T-helper 1 cell treated with Interleukin-12 subunit alpha and Interleukin-12 subunit beta and Interleukin-4 antibody, amounts not matched to agents 30 μg/mL and 1 μg/mL, for 36 hours (primary cell): Measurements from ENCODE around the gene ALDH3B2.
A peak's percentile ranks its signal among the peaks of the same experiment; 100 is the strongest.
"Not testable (repeated sequence)": the region's sequence is repeated elsewhere in the genome, so short reads cannot be mapped to it uniquely, and the experiment has no call there.

ENCODE experiments used
- H3K27ac Mint-ChIP-seq: one replicate; pipeline ENCODE4 v1.8.0; 2021; ENCODE audit warnings: mild to moderate bottlenecking, mixed read lengths
- H3K27me3 Mint-ChIP-seq: one replicate; pipeline ENCODE4 v1.8.0; 2021; ENCODE audit warnings: low read depth, mixed read lengths
- H3K36me3 Mint-ChIP-seq: one replicate; pipeline ENCODE4 v1.8.0; 2021; ENCODE audit warnings: low read depth, mixed read lengths
- H3K4me1 Mint-ChIP-seq: one replicate; pipeline ENCODE4 v1.8.0; 2021; ENCODE audit warnings: low read depth, mixed read lengths
- H3K4me3 Mint-ChIP-seq: one replicate; pipeline ENCODE4 v1.8.0; 2021; ENCODE audit warnings: mild to moderate bottlenecking, moderate library complexity, mixed read lengths
- H3K9me3 Mint-ChIP-seq: one replicate; pipeline ENCODE4 v1.8.0; 2021; ENCODE audit warnings: mixed read lengths

Gene ALDH3B2

DNA sequence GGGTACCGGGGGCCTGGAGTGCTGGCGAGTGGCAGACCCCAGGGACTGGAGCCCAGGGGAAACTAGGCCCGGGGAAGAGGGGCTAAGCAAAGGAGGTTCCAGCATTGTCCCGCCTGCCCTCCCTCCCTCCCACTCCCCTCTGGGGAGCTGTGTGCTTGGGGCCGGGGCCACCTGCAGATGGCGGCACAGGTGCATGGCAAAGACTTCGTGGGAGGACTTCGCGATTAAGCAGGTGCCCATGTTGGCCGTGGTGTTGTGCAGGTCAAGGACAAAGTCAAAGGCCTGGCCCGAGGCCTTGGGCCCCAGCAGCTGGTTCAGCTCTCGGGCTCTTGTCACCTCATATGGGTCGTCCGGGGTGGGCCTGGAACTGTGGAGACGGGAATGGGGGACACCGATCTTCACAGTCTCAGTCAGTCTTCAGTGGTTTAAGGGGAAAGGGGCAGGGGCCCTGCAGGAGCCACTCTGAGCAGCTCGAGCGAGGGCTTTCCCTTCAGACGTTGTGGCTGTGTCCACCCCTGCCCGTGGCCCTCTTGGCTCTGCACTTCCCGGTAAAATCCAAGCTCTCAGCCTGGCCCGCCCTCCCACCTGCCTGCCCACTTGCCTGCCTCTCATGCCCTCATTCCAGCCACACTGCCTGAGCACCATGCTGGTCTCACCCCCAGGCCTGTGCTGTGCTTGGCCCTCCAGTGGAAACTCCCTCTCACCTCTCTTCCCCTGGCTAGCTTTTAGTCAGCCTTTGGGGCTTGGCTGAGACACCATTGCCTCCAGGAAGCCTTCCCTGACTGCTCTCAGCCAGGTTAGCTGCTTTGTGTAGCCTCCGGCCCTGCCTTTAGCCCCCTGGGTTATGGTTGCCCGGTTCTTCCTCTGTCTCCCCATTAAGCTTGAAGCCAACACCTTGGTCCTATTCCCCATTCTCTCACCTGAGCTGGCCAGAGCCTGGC, 28.6 kb downstream of the ALDH3B2 start:
- Mint-ChIP-seq H3K4me3 (peak overlapping the region; percentile 34), H3K9me3 (no peaks in the 10 kb centered on the region), H3K36me3 (no peaks in the 10 kb centered on the region), H3K27me3 (peaks cover 11% of the 10 kb centered on the region), H3K27ac (peak overlapping the region; percentile 45), H3K4me1 (peaks cover 21% of the 10 kb centered on the region)

DNA sequence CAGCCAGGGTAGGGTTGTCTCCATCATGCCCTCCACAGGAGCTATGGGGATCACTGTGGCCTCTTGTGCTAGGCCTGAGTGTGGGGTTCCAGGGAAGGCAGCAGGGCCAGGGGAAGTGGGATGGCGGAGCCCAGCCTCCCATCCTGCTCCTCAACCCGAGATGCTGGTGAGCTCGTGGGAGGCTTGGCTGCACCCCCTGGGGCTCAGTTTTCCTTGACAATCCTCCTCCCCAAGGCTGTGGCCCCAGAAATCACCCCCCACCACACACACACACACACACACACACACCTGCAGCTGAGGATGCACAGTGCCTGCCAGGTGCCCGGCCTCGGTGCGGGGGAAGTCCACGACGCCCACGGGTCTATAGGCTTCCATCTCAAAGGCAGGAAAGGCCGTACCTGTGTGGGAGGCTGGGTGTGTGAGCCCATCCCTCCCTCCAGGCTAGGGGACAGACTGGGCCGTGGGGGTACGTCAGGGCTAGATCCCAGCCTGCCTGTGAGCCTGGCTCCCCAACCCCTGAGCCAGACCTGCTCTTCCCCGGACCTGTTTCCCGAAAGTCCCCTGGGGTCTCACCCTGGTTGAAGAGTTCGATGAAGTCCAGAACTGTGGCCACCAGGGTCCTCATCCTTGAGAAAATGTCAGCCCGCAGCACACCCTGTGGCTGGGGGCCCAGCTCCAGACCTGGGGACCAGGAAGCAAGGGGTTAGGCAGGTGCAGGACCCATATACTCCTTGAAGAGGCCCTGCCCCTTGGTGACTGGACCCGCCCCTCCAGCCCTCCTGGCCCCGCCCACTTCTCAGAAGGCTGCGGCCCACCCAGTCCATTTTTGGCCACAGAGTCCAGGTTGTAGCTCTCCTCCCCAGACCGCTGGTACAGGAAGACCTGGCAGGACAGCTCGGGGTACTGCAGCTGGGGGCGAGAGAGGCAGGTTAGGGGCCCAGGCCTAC, 29.7 kb downstream of the ALDH3B2 start:
- H3K4me1 Mint-ChIP-seq, result peaks cover 14% of the 10 kb centered on the region
- peaks cover 11% of the 10 kb centered on the region for H3K27me3 Mint-ChIP-seq
- no peak overlapping the region for H3K4me3 Mint-ChIP-seq
- H3K27ac Mint-ChIP-seq, result no peak overlapping the region
- no peaks in the 10 kb centered on the region for H3K36me3 Mint-ChIP-seq
- H3K9me3 Mint-ChIP-seq, result no peaks in the 10 kb centered on the region

DNA sequence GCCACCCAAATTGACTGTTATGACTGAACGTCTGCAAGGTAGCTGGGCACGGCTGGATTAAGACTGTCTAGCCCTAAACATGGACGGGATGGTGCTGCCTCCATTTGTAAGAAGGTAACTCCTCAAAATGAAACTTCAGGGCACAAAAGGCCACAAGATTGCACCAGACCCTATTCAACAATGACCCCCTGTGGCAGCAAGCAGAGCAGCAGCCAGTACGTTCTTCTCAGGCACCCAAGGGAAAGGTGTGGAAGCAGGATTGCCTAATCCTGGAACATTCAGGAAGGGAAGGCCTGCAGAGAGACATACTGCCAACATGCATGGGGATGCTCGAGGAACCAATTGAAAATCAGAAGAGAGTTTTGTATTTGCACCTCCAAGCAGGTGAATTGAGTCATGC, 30.4 kb downstream of the ALDH3B2 start:
- Mint-ChIP-seq H3K36me3 (no peaks in the 10 kb centered on the region), H3K4me3 (no peak overlapping the region), H3K27me3 (peaks cover 11% of the 10 kb centered on the region), H3K9me3 (no peaks in the 10 kb centered on the region), H3K4me1 (peaks cover 13% of the 10 kb centered on the region), H3K27ac (no peak overlapping the region)

DNA sequence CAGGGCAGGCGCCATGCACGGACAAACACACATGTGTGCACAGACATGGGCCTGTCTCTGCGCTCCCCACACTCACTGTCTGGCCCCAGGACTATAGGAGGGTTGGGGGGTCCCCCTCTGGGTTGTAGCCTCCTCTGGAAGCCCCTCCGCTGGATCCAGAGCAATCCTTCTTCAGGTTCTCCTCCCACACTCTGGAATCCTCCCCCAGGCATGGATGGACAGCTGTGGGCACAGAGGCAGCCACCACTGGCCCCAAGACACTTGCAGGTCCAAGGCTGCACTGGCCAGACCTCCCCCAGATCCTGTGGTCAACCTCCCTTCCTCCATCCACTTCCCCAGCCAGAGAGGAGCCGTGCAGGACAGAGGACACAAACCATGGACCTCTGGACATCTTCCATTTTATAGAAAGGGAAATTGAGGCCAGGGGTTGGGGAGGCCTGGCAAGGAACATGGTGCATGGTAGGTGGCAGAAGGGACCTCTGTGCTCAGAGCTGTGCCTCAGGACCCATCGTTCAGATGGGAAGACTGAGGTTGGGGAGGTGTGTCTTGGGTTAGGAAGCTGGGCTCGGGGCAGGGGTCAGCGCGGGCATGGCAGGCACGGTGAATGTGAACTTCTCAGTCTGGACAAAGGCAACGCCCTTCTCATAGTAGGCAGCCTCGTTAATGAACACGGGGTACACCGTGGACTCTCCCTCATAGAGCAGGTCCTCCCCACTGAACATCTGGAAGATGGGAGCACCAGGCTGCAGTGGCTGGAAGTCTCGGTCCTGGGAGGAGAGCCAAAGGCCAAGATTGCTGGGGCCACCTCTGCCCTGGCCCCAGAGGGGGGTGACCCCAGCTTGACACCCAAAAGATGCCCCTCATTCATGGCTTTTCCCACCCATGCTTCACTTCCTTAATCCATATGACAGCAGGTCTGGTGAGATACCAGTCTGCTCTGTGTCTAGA, 32.0 kb downstream of the ALDH3B2 start:
- Mint-ChIP-seq H3K9me3 (no peaks in the 10 kb centered on the region), H3K36me3 (no peaks in the 10 kb centered on the region), H3K27me3 (peaks cover 11% of the 10 kb centered on the region), H3K27ac (no peak overlapping the region), H3K4me3 (no peak overlapping the region), H3K4me1 (peaks cover 13% of the 10 kb centered on the region)

DNA sequence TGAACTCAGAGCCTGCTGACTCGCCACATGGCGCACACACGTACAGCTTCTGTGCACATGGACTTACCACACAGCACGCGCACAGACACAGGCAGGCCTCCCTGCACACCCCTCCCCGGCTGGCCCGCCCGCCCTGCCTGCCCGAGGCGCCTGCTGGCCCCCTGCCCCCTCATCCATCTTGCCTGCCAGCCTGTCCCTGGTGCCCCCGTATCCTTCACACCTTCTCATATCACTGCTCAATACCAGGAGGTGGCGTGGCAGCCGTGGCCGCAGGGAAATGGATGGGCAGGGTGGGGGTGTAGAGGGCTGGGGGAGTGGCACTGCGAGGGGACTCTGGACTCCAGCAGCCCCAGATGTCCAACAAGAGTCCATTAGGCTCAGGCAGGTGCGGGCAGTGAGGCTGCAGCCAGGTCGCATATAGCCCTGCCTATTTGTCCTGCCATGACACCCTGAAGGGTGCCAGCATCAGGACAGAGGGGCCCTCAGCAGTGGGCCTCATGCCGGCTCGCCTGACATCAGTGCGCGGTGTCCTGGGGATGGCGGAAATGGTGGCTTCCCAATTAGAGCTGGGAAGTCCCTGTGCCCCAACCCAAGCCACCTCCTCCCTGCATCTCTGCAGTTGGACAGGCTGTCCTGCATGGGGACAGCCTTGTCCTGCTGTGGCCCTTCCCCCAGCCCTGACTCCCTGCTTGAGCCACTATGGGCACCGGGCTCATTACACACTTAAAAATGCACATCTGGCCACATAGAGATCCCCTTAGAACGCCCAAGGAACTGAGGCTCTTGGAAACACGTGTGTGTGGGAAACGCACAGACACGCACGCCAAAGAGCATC, 32.9 kb downstream of the ALDH3B2 start:
- H3K36me3 Mint-ChIP-seq, result no peaks in the 10 kb centered on the region
- peaks cover 4% of the 10 kb centered on the region for H3K27me3 Mint-ChIP-seq
- H3K27ac Mint-ChIP-seq, result no peak overlapping the region
- peaks cover 6% of the 10 kb centered on the region for H3K4me1 Mint-ChIP-seq
- no peak overlapping the region for H3K4me3 Mint-ChIP-seq
- no peaks in the 10 kb centered on the region for H3K9me3 Mint-ChIP-seq

DNA sequence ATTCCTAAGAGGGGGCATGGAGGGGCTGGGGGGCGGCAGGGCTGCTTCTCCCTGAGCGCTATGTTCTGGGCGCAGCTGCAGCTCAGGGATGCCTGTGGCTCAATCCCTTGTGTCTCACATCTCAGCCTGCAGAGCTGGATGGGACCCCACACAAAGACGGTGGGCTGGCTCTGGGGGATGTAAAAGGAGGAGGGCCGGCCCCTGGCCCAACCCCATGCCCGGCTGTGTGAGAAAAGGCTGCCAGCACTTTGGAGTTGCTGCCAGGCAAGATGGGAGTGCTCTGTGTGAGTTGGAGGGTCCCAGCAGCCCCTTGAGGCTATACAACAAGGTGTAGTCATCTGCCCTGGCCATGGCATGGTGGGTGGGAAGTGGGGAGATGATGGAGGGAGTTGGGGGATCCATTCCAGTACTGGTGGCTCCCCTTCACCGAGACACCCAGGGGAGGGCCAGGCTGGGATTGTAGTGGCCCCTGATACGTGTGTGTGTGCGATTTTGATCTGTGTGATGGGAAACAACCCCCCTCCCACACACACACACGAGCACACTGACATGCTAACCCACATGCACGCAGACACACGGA, 33.6 kb downstream of the ALDH3B2 start:
- Mint-ChIP-seq H3K27ac (no peak overlapping the region), H3K4me3 (no peak overlapping the region), H3K4me1 (no peaks in the 10 kb centered on the region), H3K27me3 (no peaks in the 10 kb centered on the region), H3K36me3 (no peaks in the 10 kb centered on the region), H3K9me3 (no peaks in the 10 kb centered on the region)

DNA sequence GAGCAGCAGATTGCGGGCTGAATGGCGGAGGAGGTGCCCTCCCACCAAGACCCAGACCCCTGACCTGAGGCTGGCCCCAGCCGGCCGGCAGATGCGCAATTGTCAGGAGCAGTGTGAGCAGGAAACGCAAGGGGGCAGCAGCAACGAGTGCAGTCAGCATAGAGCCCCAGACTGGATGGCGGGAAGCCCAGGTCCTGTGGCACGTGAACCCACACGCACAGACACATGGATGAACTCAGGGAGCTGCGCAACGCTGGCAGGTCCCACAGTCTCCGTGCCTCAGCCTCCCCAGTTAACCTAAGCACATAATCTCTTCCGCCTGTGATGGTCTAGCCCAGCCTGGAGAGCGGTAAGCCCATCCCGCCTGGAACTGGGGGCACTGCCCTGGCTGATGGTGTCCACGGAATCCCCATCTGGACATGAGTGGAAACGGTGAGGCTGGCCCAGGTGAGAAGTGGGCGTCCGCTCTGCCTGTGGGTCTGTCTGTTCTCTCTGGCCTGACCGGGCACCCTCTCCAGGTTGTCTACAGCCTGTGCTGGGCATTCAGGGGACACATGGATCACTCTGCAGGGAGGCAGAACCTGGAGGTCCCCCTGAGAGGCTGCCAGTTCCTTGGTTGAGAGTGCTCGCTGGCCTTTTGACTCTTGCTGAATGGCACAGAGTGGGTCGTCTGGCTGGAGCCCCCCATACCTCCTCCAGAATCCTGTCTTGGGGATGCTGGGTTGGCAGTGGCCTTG, 34.2 kb downstream of the ALDH3B2 start:
- Mint-ChIP-seq H3K36me3 (no peaks in the 10 kb centered on the region), H3K27me3 (no peaks in the 10 kb centered on the region), H3K27ac (no peak overlapping the region), H3K4me3 (no peak overlapping the region), H3K4me1 (no peaks in the 10 kb centered on the region), H3K9me3 (no peaks in the 10 kb centered on the region)

DNA sequence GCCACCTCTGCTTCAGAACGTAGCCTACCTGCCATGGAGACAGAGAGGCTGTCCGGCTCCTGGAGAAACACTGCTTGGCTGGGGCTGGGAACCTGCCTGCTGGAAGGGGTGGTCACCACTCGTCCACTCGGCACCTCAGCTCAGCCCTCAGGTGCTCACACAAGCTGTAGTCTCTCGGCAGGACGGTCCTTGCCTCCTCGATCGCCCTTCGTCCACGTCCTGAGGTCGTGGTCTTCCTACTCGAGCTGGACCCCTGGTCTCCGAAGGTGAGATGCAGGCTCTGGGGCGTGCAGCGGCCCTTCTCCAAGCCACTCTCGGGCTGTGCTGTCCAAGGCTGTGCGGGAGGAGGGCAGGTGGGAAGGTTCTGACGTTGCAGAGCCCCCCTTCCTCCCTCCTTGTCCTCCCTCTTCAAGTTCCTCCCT, 35.0 kb downstream of the ALDH3B2 start, which contains the start of gene TBX10:
Gene TBX10 (minus strand): TSS at position 326 of the 422 bp plus-strand sequence. CDS start 291 bp downstream, at position 35.
- Mint-ChIP-seq H3K36me3 (no peaks in the 10 kb centered on the region), H3K4me3 (no peak within 1 kb of the TSS), H3K27ac (no peak within 1 kb of the TSS), H3K9me3 (no peaks in the 10 kb centered on the region), H3K4me1 (no peaks in the 10 kb centered on the region), H3K27me3 (no peaks in the 10 kb centered on the region)

DNA sequence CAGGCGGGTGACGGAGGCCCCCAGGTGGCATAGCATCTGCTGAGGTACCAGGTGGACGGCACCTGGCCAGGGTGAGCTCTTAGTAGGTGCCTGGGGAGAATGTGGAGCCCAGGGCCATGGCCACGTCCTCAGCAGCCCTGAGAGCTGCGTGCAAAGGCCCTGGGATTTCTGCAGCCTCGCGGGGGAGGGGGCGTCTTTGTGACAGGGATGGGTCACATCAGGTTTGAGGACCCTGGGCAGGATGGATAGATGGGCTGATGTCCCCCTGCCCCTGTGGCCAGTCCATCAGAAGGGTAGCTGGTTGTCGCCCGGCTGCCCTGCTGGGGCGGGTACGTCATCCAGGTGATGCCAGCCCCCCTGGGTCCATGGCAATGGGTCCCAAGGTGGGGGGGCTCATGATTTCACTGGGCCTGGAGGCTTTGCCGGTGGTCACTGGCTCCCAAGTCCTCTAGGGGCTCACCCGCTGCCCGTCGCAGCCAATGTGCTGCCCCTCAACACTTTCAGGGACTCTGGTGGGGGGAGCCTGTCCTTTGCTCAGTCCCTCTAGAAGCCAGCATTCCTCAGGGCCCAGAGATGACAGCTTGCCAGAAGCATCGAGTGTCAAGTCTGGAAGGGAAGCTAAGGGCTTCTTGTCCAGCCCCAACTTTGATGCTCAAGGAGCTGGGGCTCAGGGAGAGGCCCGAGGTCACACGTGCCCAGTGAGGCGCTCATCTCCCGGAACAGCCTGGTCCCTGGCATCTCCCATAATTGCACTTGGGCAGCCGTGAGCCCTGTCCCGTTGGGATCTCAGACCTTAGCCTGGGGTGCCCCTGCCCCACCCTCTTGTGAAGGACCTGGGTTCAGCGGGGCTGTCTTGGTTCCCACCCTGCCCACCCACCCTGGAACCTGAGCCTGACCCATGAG, 35.6 kb downstream of the ALDH3B2 start:
- Mint-ChIP-seq H3K36me3 (no peaks in the 10 kb centered on the region), H3K4me3 (no peak overlapping the region), H3K27ac (no peak overlapping the region), H3K9me3 (no peaks in the 10 kb centered on the region), H3K4me1 (no peaks in the 10 kb centered on the region), H3K27me3 (no peaks in the 10 kb centered on the region)

DNA sequence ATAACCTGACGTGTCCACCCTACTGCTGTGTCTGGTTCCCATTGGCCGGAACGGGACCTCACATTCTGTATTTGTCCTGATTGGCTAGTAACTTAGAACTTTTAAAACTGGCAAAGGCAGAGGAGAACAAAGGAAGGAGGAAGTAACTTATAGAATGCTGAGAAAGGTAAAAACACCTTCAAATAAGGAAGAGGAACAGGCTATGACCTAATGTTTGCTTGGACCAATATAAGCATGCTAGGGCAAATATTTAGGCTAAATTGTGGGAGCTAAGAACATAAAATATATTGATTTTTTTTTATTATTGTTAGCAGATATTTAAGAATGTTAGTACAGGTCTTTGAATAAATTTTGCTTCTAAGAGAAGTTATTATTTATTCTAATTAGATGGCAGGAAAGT, 37.0 kb downstream of the ALDH3B2 start:
- H3K4me1 Mint-ChIP-seq, H3K27me3 Mint-ChIP-seq, H3K9me3 Mint-ChIP-seq, H3K27ac Mint-ChIP-seq, H3K4me3 Mint-ChIP-seq, H3K36me3 Mint-ChIP-seq: not testable (repeated sequence)

DNA sequence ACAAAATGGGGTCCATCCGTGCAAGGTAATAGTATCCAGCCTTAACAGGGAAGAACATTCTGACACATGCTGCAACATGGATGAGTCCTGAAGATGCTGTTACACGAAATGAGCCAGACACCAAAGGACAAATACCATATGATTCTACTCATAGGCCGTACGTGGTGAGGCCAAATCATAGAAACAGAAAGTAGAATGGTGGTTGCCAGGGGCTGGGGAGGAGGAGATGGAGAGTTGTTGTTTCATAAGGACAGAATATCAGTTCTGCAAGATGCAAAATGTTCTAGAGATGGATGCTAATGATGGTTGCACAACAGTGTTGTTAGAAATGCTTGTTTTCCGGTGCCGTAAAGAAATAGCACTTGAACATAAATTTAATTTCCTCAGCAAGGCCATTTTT, 37.5 kb downstream of the ALDH3B2 start:
- H3K27ac Mint-ChIP-seq, result no peak overlapping the region
- no peaks in the 10 kb centered on the region for H3K4me1 Mint-ChIP-seq
- H3K27me3 Mint-ChIP-seq, result no peaks in the 10 kb centered on the region
- no peaks in the 10 kb centered on the region for H3K36me3 Mint-ChIP-seq
- H3K9me3 Mint-ChIP-seq, result no peaks in the 10 kb centered on the region
- no peak overlapping the region for H3K4me3 Mint-ChIP-seq

DNA sequence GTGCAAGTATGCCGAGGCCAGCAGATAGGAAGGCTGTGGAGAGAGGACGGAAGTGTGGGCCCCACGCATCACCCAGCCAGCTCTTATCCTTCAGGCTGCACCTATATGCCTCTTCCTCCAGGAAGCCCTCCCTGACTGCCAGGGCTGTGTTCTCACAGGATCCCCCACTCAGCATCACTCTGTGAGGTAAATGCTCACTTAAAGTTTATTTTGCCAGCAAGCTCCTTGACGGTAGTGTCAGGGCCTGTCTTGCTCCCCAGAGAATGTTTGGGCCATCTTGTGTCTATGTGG, 39.2 kb downstream of the ALDH3B2 start:
- Mint-ChIP-seq H3K36me3 (no peaks in the 10 kb centered on the region), H3K4me3 (no peak overlapping the region), H3K9me3 (no peaks in the 10 kb centered on the region), H3K27me3 (no peaks in the 10 kb centered on the region), H3K4me1 (peaks cover 6% of the 10 kb centered on the region), H3K27ac (no peak overlapping the region)
